H1 (cell line): ENCODE results near the gene SLC6A6. TPM values are rescaled to one million over a fixed set of nuclear protein-coding genes. Genes with fewer than 3 reads are reported as not detected.
A peak's percentile ranks its signal among the peaks of the same experiment; 100 is the strongest.

Source experiments
- CTCF ChIA-PET: fragments of 300-600 bp; sonication (Branson Sonifier 250); formaldehyde crosslinking; loops from one replicate; lab custom pipeline; 2021; ENCODE audit not compliant: partially characterized antibody; lab: Charles Lee
- POLR2A ChIA-PET: fragments of 300-600 bp; sonication (Branson Sonifier 250); formaldehyde crosslinking; loops from one replicate; lab custom pipeline; 2021; ENCODE audit warnings: inconsistent platforms; ENCODE audit not compliant: partially characterized antibody; lab: Charles Lee
- DNase-seq, 2 experiments: peaks; one replicate each; pipeline versions ENCODE4 v3.0.0 to v3.0.0-alpha.2; 2010 to 2022; ENCODE audit warnings: low spot score in 2 of 2, low read depth in 1 of 2, mixed read lengths in 1 of 2
- FAIRE-seq: peaks from 2 replicates; lab custom pipeline; 2011; peaks lifted over from hg19 to GRCh38; lab: Jason Lieb, UNC
- H2AFZ ChIP-seq: 2 replicates; pipeline ENCODE4 v1.8.1; 2012; ENCODE audit warnings: low read length, inconsistent platforms
- H2AK5ac ChIP-seq: 2 replicates; pipeline ENCODE4 v1.6.1; 2013; ENCODE audit warnings: low read depth, low read length
- H2BK120ac ChIP-seq: replicated peaks from 2 replicates; pipeline ENCODE3; 2013; ENCODE audit warnings: low read depth, low read length, inconsistent platforms
- H2BK12ac ChIP-seq: 2 replicates; pipeline ENCODE4 v1.6.1; 2013; ENCODE audit warnings: low read depth, low read length
- H2BK15ac ChIP-seq: 2 replicates; pipeline ENCODE4 v1.6.1; 2013; ENCODE audit warnings: low read length
- H2BK20ac ChIP-seq: 2 replicates; pipeline ENCODE4 v1.6.1; 2013; ENCODE audit warnings: low read length
- H2BK5ac ChIP-seq: 2 replicates; pipeline ENCODE4 v1.6.1; 2013; ENCODE audit warnings: low read depth, low read length
- H3K14ac ChIP-seq: 2 replicates; pipeline ENCODE4 v1.6.1; 2013; ENCODE audit warnings: inconsistent platforms; ENCODE audit not compliant: insufficient read length
- H3K18ac ChIP-seq: 2 replicates; pipeline ENCODE4 v1.6.1; 2013; ENCODE audit warnings: low read length; ENCODE audit errors: extremely low read depth
- H3K23ac ChIP-seq: 2 replicates; pipeline ENCODE4 v1.6.1; 2013; ENCODE audit warnings: inconsistent platforms; ENCODE audit not compliant: insufficient read length
- H3K23me2 ChIP-seq: 2 replicates; pipeline ENCODE4 v1.6.1; 2013; ENCODE audit warnings: low read depth, low read length
- H3K27ac ChIP-seq: 2 replicates; pipeline ENCODE4 v1.6.1; 2011; ENCODE audit warnings: low read depth, low read length, inconsistent platforms
- H3K27me3 ChIP-seq, 4 experiments: replicated peaks in 1 of 4; 1 replicate in 1 of 4; 2 replicates in 3 of 4; pipeline versions ENCODE4 v1.6.1 to v1.8.1; 2011 to 2013; ENCODE audit warnings: low read length in 3 of 4, mild to moderate bottlenecking in 3 of 4, inconsistent platforms in 2 of 4, mixed read lengths in 2 of 4, moderate library complexity in 1 of 4; ENCODE audit not compliant: control insufficient read depth in 3 of 4, insufficient read depth in 3 of 4; ENCODE audit errors: extremely low read depth in 1 of 4
- H3K36me3 ChIP-seq, 4 experiments: 2 replicates each; pipeline versions ENCODE4 v1.6.1 to v1.8.1; 2011 to 2013; ENCODE audit warnings: mild to moderate bottlenecking in 4 of 4, low read length in 3 of 4, moderate library complexity in 2 of 4, control low read depth in 1 of 4, inconsistent platforms in 1 of 4; ENCODE audit not compliant: insufficient read depth in 4 of 4, control insufficient read depth in 2 of 4
- H3K4ac ChIP-seq: replicated peaks from 2 replicates; pipeline ENCODE3; 2013; ENCODE audit warnings: low read length, low read depth, mixed read lengths, inconsistent platforms; ENCODE audit not compliant: insufficient read length
- H3K4me1 ChIP-seq, 4 experiments: replicated peaks in 1 of 4; 1 replicate in 1 of 4; 2 replicates in 3 of 4; pipeline versions ENCODE4 v1.6.1 to v1.8.1; 2011 to 2013; ENCODE audit warnings: low read length in 3 of 4, inconsistent platforms in 2 of 4, mixed read lengths in 1 of 4; ENCODE audit not compliant: insufficient read depth in 4 of 4, control insufficient read depth in 3 of 4
- H3K4me2 ChIP-seq, 2 experiments: 2 replicates each; pipeline versions ENCODE4 v1.6.1 to v1.8.1; 2011 to 2013; ENCODE audit warnings: low read depth in 2 of 2, low read length in 2 of 2, control low read depth in 1 of 2, inconsistent platforms in 1 of 2, mild to moderate bottlenecking in 1 of 2; ENCODE audit not compliant: insufficient read depth in 1 of 2
- H3K4me3 ChIP-seq, 4 experiments: fragments of 200-600, 300-600 bp in 1 of 4; sonication (generic), shearing (Covaris generic), sonication (Bioruptor Twin) in 1 of 4; 2 replicates each; pipeline versions ENCODE4 v1.5.1 to v1.8.1; 2011 to 2016; ENCODE audit warnings: low read length in 4 of 4, low read depth in 3 of 4, control low read depth in 2 of 4, inconsistent platforms in 2 of 4, mild to moderate bottlenecking in 2 of 4, mixed read lengths in 1 of 4, moderate library complexity in 1 of 4; ENCODE audit not compliant: insufficient read depth in 2 of 4; ENCODE audit errors: extremely low read depth in 1 of 4
- H3K56ac ChIP-seq: replicated peaks from 2 replicates; pipeline ENCODE3; 2013; ENCODE audit warnings: low read depth, mild to moderate bottlenecking, mixed read lengths, low read length, inconsistent platforms; ENCODE audit not compliant: insufficient read length
- H3K79me1 ChIP-seq: 2 replicates; pipeline ENCODE4 v1.6.1; 2013; ENCODE audit warnings: low read depth, low read length, control low read depth
- H3K79me2 ChIP-seq, 2 experiments: 2 replicates each; pipeline versions ENCODE4 v1.6.1 to v1.8.1; 2012 to 2013; ENCODE audit warnings: low read length in 2 of 2, mild to moderate bottlenecking in 2 of 2, inconsistent platforms in 1 of 2; ENCODE audit not compliant: insufficient read depth in 2 of 2, control insufficient read depth in 1 of 2
- H3K9ac ChIP-seq, 4 experiments: replicated peaks in 1 of 4; 1 replicate in 1 of 4; 2 replicates in 3 of 4; pipeline versions ENCODE4 v1.6.1 to v1.8.1; 2011 to 2013; ENCODE audit warnings: low read depth in 3 of 4, low read length in 3 of 4, control low read depth in 2 of 4, mild to moderate bottlenecking in 2 of 4, moderate library complexity in 2 of 4, inconsistent platforms in 1 of 4; ENCODE audit errors: extremely low read depth in 1 of 4
- H3K9me3 ChIP-seq, 2 experiments: 2 replicates each; pipeline versions ENCODE4 v1.6.1 to v1.8.1; 2012 to 2013; ENCODE audit warnings: mild to moderate bottlenecking in 2 of 2, moderate library complexity in 2 of 2, control low read depth in 1 of 2, inconsistent platforms in 1 of 2, low read depth in 1 of 2, low read length in 1 of 2, mixed read lengths in 1 of 2; ENCODE audit not compliant: insufficient read depth in 2 of 2
- H4K20me1 ChIP-seq, 2 experiments: replicated peaks in 1 of 2; 2 replicates each; pipeline versions ENCODE3 to v1.8.1; 2011 to 2013; ENCODE audit warnings: inconsistent platforms in 2 of 2, low read length in 2 of 2, mild to moderate bottlenecking in 1 of 2; ENCODE audit not compliant: insufficient read depth in 2 of 2, control insufficient read depth in 1 of 2
- H4K5ac ChIP-seq: 2 replicates; pipeline ENCODE4 v1.6.1; 2013; ENCODE audit warnings: low read length, low read depth, mixed read lengths, inconsistent platforms; ENCODE audit not compliant: insufficient read length
- H4K8ac ChIP-seq: 2 replicates; pipeline ENCODE4 v1.8.0; 2013; ENCODE audit warnings: mild to moderate bottlenecking, moderate library complexity, low read length, inconsistent platforms; ENCODE audit not compliant: insufficient read depth; ENCODE audit errors: extremely low read depth
- H4K91ac ChIP-seq: replicated peaks from 2 replicates; pipeline ENCODE3; 2013; ENCODE audit warnings: low read length, mixed read lengths, inconsistent platforms; ENCODE audit not compliant: insufficient read length
- CHD2 ChIP-seq: IDR thresholded peaks from 2 replicates; pipeline ENCODE4 v1.6.1; 2012; ENCODE audit warnings: low read length, improper control_type of control experiment
- SRF ChIP-seq: IDR thresholded peaks from 2 replicates; pipeline ENCODE4 v1.6.1; 2011; ENCODE audit warnings: mild to moderate bottlenecking, low read depth, low read length, moderate library complexity
- WGBS, 2 experiments: shearing (Covaris generic) in 1 of 2; methylation state at CpG; one replicate each; pipeline versions ENCODE4 v1.1.6 to v1.1.7; 2013 to 2015; ENCODE audit warnings: low lambda C conversion rate in 2 of 2, mixed read lengths in 2 of 2, inconsistent platforms in 1 of 2, low coverage in 1 of 2, missing lambda C conversion rate in 1 of 2; ENCODE audit not compliant: insufficient replicate concordance in 2 of 2, insufficient coverage in 1 of 2, insufficient read length in 1 of 2; ENCODE audit errors: extremely low coverage in 1 of 2, missing lambda C conversion rate in 1 of 2; 5-methylcytosine and 5-hydroxymethylcytosine counted together
- polyA plus RNA-seq, 7 experiments: library from polyadenylated mRNA; depleted of rRNA in 3 of 7; stranded (reverse) in 5 of 7; unstranded in 2 of 7; fragments of >200 nt in 5 of 7; fragments of 200-250 nt in 2 of 7; gene quantifications; 1 replicate in 5 of 7; 2 replicates in 1 of 7; 4 replicates in 1 of 7; pipeline versions ENCODE4 v1.2.1 to v1.2.3, GENCODE V29; 2011 to 2013; ENCODE audit warnings: missing spikeins in 2 of 7, mixed read lengths in 2 of 7
- total RNA-seq: library from RNA; stranded (reverse); fragmentation: NEBNext Ultra II Directional; extraction: Animal tissue kit (Norgen Biotek cat#: 25700); gene quantifications from 2 replicates; pipeline ENCODE4 v1.2.1, GENCODE V29; 2021

The SLC6A6 gene
- total and polyA plus RNA-seq, 2 of the 8 experiments (the other 6 are each of a cell fraction or from before 2014, with no cell fraction given): 66.2 to 144 TPM

- H2BK5ac ChIP-seq: peak overlapping the region; percentile 44; the same call in 1 of the 2 replicates
- no peak overlapping the region for H2AK5ac ChIP-seq
- no peak overlapping the region for H3K56ac ChIP-seq
- no peak overlapping the region for H2AFZ ChIP-seq
- no peak overlapping the region for H3K4me3 ChIP-seq
- H3K18ac ChIP-seq: no peak overlapping the region
- DNase-seq (no peak), FAIRE-seq (no peak)
- WGBS, 2 experiments: 71% methylated on average over 1 of the region's 6 CpGs; no CpG with 5 or more reads in 1 of the 2 experiments
- no peak overlapping the region for H2BK120ac ChIP-seq
- H3K4me1 ChIP-seq: peaks cover 2 to 16% (median 3%) of the 10 kb centered on the region in 4 experiments; a peak in 6 of 7 replicates
- no peak overlapping the region for H3K4ac ChIP-seq
- TF ChIP-seq CHD2 (no peak), SRF (no peak)
- ChIA-PET CTCF (interaction anchor here (1.2 to 6.1 kb wide), 3 partner anchors 9 to 95 kb away, joined by 3 to 43 read pairs (median 5); no protein-coding TSS in a partner anchor), POLR2A (no interaction called here)
- no peak overlapping the region for H2BK15ac ChIP-seq
- H3K79me1 ChIP-seq: no peaks in the 10 kb centered on the region; the same call in 1 of the 2 replicates
- H3K4me2 ChIP-seq: no peak overlapping the region
- no peak overlapping the region for H3K9ac ChIP-seq
- no peak overlapping the region for H3K27ac ChIP-seq
- peak overlapping the region; percentile 31 for H4K91ac ChIP-seq
- H3K27me3 ChIP-seq: no peaks in the 10 kb centered on the region
- H3K79me2 ChIP-seq: no peaks in the 10 kb centered on the region
- H4K8ac ChIP-seq: no peak overlapping the region
- no peaks in the 10 kb centered on the region for H3K23me2 ChIP-seq
- no peak overlapping the region for H3K14ac ChIP-seq
- H4K20me1 ChIP-seq: no peaks in the 10 kb centered on the region
- H3K23ac ChIP-seq: no peak overlapping the region
- H2BK12ac ChIP-seq: no peak overlapping the region
- H4K5ac ChIP-seq: no peak overlapping the region
- H2BK20ac ChIP-seq: no peak overlapping the region
- H3K9me3 ChIP-seq: no peaks in the 10 kb centered on the region
- no peaks in the 10 kb centered on the region for H3K36me3 ChIP-seq
Measured at GRCh38 chr3:14372587-14372986, 29.8 kb upstream of the SLC6A6 start.
